Measurements from ENCODE around the gene IL1RAPL2.

The IL1RAPL2 gene

DNA sequence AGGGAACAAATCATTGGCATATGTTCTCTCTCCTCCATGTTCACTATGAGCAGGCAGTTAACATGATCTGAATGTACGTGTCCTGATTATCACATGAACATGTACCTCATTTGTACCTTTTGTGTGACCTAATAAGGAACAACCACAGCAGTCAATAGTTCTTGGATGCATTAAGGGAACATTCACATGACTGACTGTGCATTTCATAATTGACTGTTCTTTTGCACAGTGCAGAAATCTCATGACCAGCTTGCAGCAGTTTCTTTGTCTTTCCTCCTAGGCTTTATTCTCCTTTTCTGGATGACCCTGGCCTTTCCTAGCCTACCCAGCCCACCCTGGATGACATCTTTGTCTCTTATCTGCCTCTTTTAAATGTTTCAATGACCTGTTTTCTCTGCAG, 711.1 kb downstream of the IL1RAPL2 start:
- DNase-seq, result no peak

DNA sequence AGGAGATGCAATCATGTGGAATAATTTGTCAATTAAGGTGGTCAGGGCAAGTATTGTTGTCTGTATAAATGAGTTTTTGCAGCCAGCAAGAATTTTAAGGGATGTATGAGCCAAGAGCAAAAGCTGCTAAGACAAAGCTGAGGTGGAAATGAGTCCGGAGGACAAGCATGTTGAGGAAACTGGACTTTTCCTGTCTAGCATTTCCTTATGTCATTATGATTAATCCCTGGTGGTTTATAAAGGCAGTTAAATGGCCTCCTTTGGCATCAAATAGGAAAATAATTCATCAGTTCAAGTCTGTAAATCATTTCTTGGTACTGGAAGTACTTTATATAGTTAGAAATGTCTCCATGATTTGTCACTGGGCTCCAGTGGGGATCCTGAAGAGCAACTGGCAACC, 716.1 kb downstream of the IL1RAPL2 start:
- DNase-seq, result no peak

DNA sequence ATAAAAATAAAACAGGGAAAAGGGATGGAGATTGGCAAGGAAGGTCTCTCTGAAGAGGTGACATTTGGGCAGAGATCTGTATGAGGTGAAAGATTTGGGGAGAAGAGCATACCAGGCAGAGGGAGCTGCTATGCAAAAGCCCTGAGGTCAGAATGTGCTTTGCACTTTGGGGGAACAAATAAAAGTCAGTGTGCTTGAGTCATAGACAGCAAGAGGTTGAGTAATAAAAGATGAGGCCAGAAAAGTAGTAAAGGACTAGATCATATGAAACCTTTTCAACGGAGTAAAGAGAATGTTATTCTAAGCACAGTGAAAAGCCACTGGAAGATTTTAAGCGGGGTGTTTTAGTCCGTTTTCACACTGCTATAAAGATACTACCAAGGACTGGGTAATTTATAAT, 731.0 kb downstream of the IL1RAPL2 start:
- no peak for DNase-seq

DNA sequence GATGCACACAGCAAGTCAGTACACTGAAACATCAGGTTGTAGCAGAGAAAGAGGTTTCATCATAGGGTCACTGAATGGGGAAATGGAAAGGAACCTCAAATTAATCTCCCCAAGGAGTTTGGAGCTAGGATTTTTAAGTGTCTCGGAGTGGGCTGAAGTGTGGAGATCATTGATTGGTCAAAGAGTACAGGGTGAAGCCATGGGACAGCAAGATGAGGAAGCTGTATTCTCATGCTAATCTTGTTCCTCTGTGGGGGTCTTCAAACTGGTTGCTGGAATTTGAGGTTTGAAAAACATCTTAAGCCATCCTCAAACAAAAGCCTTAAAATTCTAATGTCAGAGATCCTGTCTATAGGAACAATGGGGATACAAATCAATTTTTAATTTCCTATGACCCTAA, 733.3 kb downstream of the IL1RAPL2 start:
- DNase-seq, result no peak

DNA sequence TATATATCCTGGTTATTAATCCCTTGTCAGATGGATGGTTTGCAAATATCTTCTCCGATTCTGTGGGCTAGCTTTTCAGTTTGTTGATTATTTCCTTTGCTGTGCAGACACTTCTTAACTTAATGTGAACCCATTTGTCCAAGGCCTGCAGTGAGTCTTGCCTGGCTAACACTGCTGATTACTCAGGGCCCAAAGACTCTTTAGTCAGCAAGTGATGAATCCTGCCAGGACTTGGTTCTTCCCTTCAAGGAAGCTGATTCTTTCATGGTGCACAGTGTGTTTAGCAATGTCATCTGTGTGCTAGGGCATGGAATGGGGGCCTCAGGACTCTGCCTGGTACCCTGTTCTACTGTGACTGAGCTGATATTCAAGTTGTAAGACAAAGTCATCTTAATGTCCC, 736.2 kb downstream of the IL1RAPL2 start:
- DNase-seq, result no peak

DNA sequence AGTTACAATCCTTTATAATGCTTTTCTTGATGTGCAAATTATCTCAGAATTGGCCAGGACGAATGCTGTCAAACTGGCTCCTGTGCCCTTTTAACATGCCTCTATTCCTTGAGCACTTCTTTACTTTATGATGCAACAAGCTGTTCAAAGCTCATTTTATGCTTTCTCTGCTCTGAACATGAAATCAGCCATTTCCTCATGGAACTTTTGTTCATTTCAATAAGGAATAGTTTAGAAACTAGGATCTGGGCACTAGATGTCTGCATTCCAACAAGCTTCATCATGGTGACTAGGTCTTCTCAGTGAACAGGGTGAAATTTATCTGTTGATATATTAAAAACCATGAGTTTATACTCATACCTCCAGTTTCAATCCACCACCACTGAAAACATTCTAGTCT, 741.8 kb downstream of the IL1RAPL2 start:
- no peak for DNase-seq

DNA sequence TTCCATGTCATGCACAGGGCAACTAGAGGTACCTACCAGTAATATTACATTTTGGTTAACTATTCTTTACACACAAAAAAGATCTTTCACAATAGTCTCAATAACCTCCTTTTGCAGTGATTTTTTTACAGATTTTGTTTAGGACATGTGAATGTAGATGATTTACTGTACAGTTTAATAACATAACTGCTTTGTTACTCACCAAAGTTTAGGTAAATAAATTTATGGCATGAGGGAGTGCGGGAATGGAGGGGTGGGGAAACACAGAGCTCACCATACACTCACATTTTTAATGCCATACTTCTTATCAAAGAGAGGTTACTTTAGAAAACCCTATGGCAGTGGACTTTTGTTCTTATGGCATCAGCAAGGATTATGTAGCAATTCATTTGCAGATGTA, 747.6 kb downstream of the IL1RAPL2 start:
- no peak for DNase-seq

DNA sequence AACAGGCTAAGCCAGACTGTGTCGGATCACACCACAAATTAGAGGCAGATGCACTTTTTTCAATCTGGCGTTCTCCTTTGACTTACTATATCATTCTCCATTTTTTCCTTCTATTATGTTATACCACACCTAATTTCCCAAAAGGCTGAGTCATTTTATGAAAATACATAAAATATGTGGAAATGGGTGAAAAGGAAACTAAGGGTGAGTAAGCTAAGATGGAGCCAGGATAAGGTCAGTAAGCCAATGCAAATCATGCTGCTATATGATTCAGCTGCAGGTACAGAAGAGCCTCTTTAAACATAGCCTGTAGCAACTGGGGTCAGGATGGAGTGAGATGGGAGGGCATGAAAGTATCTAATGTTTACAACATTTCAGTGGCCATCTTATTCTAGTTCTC, 748.5 kb downstream of the IL1RAPL2 start:
- no peak for DNase-seq

DNA sequence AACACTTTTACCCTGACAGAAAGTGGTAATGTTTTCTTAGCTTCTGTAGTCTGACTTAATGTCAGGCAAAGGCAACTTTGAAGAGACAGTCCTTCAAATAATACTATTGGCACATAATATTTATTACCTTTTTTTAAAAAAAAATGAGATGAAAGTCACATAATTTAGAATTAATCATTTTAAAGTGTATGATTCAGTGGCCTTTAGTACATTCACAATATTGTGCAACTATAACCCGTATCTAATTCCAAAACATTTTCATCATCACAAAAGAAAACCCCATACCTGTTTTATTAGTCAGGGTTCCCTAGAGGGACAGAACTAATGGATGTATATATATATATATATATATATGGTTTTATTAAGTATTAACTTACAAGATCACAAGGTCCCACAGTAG, 749.2 kb downstream of the IL1RAPL2 start:
- no peak for DNase-seq

DNA sequence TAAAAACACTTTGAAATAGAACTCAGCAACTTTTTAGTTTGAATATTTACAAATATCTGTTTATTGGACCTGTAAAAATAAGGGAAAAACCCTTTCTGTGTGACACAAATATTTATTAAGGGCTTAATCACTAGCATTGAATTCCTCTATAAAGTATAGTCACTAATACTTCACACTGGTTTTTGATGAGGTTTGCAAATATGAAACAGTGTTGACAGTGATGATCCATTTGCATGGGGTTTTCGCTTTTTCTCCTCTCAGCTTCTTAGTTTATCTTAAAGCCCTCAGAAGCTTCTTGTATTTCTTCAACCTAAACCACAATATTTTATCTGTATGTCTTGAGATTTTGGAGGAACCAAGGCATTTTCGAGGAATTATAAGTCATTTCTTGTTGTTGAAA, 751.1 kb downstream of the IL1RAPL2 start:
- DNase-seq, result no peak

DNA sequence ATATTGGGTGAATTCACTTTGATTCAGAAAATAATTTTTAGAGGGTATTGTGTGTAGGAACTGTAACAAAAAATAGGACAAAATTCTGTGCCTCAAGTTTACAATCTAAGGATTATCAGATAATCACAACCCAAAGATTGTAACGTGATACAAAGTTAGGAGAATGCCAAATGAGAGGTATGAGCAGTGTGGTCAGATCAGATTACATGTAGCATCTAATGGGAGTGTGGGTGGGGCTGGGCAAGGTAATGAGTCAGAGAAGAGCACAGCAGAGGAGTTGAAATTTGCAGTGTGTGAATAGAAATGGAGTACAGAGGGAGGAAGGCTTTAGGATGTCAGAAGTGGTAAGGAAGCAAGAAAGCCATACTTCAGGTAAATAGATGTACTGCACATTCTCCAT, 757.9 kb downstream of the IL1RAPL2 start:
- DNase-seq, result no peak

DNA sequence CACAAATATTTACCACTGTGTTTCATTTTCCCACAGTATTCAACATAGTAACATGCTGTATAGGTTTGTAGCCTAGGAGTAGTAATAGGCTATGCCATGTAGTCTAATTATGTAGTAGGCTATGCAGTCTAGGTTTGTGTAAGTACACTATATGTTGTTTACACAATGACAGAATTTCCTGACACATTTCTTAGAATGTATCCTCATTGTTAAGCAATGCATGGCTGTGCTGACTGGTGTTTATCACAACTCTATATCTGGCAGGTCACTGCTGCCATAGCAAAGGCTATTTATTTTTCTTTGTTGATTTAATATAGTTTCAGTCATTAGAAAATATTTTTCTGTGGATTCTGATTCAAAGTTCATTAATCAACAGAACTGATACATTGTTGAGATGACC, 762.8 kb downstream of the IL1RAPL2 start:
- DNase-seq, result no peak

DNA sequence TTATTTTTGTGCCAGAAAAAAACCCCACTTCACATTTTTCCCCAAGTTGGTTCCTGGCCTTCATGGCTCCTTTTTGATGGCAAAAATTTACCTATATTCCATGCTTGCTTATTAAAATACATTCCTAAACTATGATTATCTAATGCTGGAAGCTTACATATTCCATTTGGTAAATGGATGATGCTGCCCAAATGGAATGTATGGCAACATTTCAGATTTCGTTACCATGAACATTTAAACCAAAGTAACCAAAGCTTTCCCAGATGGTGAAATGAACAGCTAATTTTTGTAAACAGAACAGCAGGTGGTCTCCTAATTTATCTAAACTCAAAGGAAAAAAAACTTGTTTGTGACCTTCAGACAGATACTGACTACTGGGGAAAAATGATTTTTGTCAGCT, 765.2 kb downstream of the IL1RAPL2 start:
- no peak for DNase-seq

DNA sequence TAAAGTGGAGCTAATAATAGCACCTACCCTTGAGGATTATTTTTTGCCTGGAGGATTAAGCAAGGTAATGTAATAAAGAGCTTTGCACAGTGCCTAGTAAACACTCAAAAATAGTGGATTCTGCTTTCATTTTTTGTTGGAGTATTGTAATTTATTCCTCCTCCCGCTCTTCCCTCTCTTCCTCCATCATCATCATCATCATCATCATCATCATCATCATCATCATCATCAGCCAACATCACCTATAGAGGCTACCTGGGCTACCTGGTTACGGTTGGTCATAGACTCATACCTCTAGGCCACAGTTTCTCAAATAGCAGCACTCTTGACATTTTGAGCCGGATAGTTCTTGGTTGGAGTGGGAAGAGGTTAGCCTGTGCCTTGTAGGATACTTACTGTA, 781.4 kb downstream of the IL1RAPL2 start:
- DNase-seq, result no peak

DNA sequence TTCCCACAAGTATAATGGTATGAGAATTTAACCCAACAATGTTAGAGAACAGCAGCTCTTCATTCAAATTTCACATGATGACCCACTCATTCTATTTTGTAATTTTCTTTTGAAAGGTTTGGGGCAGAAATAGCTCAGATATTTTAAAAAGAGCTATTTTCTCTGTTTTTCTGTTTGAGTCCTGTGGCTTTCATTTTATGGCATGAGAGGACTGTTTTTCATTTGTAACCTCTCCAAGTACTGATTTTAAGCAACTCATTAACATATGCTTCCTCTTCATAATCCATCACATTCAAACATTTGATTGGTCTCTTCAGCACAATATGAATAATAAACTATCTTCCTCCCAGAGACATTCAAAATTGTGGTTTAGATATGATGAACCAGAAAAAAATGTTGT, 783.5 kb downstream of the IL1RAPL2 start:
- no peak for DNase-seq

DNA sequence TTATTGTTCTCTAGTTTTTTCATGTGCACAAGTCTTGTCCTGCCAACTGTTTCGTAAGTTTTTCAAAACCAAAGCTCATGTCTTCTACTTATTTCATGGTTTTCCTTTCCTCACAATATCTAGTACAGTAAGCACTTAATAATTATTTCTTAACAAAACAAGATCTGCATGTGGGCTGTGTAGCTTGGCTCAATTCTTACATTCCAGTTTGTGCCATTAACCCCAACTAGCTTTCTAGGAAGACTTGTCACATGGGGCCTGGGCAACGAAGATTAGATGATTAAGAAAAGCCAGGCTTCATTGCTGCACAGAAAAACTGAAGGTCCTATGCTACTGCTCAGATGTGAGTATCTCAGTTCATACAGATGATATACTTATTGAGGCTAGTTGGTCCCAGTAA, 809.8 kb downstream of the IL1RAPL2 start:
- no peak for DNase-seq

DNA sequence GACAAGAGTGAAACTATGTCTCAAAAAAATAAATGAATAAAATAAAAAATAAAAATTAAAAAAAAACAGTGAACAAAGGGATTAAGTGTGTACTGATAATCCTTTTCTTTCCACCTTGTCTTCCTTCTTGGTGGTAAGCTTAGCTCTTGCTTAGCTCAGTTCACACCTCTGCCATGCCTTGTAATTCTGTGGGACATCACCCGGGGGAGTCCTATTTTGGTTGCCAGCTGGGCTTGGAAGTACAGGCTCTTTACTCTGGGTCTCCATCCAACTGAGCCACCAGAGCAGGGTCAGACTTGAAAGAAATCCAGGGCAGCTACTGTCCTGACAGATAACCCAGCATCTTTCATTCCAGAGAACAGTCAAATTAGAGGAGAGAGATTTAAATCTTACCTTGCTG, 858.7 kb downstream of the IL1RAPL2 start:
- DNase-seq, result no peak

DNA sequence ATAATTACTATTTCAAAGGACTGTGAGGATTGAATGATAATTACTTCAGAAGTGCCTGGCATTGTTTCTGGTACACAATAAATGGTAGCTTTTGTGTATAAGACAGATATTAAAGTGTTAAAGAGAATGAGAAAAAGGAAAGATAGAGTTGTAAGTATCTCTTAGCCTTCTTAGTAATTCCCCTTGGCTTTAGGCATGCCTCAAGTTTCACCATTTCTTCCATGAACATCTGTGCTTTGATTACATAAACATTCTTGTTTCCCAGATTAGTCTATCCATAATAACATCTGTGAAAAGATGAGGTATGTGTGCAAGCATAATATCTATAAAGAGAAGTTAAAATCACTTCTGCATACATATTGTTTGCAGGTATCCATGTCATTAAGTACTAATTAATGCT, 885.4 kb downstream of the IL1RAPL2 start:
- DNase-seq, result no peak

DNA sequence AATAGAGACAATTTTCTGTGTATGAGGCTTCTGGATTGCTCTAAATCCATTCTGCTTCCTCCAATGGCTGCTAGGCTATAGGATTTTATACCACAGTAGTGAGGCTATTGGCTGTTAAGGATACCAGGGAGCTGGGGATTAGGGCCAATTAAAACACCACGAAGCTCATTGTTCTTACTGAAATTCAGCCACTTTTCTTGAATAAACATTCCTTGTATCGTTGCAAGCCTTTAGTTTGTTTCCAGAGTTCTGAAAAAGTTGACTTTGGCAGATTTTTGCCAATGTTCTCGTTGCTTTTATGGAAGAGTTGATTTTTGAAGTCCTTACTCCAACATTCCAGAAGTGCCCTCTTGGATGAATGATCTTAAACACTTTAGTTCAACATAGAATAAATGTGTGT, 892.8 kb downstream of the IL1RAPL2 start:
- no peak for DNase-seq

DNA sequence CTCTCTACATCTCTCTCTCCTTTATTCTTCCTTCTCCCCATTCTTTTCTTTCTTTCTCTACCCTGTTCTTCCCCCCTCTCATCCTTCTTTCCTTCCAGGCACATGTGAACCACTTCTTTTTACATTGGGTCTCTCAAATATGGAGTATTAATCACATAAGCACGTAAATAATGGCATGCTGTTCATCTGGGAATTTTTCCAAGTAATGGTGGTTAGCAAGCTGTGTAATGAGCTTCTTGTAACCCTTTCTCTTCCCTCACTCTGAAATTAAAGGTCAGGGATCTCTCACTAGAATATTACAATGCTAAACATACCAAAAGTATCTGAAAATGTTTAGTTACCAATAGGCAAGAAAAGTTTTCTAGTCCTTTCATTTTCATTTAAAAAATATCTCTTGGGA, 894.4 kb downstream of the IL1RAPL2 start:
- no peak for DNase-seq

DNA sequence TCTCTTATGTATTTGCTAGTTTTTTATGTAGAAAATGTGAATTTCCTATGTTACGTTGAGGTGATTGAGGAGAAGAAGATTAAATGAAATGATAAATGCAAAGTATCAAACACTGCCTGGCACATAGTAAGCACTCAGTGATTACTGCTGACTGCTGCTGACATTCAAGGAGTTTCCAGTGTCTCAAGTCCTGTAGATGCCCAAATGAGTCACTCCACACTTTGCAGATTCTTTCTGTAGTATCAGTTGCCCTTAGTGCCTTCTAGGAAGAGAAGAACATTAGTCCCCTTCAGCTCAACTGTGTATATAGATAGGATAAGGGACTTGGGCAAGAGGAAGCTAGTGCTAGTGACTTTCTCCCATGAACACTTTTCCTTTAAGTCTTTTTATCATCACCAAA, 895.0 kb downstream of the IL1RAPL2 start:
- no peak for DNase-seq

DNA sequence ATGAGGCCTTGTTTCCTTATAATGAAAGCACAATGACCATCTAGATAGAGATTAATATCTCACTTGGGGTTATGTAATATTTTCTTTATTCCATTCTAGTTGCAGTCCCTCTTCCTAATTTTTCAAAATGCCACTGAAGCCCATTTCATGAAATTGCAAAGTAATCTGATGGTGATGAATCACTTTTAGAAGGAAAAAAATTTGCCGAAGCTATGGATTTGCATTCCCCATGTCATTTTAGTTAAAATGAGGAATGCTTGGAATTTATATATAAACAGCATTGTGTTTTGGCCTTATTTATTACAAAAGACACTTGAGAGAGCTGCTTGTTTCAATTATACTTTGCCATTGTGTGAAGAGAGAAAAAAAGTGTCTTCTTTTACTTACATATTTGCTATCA, 896.2 kb downstream of the IL1RAPL2 start:
- no peak for DNase-seq

DNA sequence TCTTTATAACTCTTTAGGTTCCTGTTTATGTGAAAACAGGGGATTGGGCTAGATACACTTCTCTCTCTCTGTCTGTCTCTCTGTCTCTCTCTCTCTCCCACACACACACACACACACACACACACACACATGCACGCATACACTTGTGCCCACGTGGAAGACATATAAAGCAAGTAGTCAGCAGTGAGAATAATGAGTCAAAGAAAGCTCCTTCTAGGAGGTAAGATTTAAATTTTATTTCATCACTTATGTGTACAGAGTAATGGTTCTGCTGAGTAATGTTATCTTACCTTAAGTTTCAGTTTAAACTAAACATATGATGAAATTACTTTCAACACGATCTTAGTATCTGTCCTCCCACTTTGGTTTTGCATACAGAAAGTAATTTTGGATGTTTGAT, 897.5 kb downstream of the IL1RAPL2 start:
- DNase-seq, result no peak

DNA sequence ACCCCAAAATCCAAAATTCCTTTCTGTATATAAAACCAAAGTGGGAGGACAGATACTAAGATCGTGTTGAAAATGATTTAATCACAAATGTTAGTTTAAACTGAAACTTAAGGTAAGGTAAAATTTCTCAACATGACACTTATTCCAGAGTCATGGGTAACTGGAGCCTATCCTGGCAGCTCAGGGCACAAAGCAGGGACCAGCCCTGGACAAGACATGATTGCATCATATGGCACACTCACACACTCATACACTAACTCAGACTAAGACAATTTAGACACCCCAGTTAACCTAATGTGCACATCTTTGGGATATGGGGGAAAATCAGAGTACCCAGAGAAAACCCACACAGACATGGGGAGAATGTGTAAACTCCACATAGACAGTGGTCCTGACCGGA, 898.6 kb downstream of the IL1RAPL2 start:
- DNase-seq, result no peak

DNA sequence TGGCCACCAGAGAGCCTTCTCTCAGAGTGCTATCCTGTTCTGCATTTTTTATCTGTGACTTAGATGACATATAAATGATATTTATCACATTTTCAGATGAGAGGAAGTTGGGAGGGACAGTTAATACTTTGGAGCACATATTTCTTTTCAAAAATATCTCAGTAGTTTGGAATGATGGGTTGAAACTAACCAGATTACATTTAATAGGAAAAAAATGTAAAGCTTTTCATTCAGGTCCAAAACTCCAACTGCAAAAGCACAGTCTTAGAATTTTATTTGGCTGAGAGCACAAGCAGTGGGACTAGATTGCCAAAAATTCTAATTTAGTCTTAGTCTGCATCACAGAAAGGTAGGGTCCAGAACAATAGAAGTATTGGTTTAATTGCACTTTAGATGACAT, 902.7 kb downstream of the IL1RAPL2 start:
- DNase-seq, result no peak

DNA sequence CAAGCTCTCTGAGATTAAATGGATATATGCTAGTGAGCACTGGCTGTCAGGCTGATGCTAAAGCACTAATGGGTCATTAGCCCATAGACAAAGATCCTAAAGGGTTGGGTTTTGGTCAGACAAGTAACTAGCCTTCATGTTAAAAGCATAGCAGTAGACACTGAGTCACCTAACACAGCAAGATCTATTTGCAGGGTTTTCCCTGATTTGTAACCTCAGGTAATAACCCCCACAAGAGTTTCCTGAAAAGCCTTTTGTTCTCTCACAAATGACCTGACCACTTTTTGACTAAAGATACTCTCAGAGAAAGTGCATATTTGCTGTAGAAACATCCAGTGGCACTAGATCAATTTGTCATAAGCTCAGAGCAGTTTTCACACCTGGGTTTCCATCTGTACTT, 905.6 kb downstream of the IL1RAPL2 start:
- DNase-seq, result no peak
